Renal pelvis (tissue), 4 donors: ENCODE measurements around the gene KRTAP5-5. TPM values are rescaled to one million over a fixed set of nuclear protein-coding genes. Genes with fewer than 3 reads are reported as not detected.

Experiments
- DNase-seq: peaks from one replicate; pipeline ENCODE4 v3.0.0-alpha.2; 2013
- polyA plus RNA-seq, 3 donors: library from polyadenylated mRNA; unstranded; fragments of 120-200 nt; gene quantifications; one replicate each; pipeline ENCODE4 v1.2.1, GENCODE V29; 2013; ENCODE audit not compliant: insufficient read length in 3 of 3

KRTAP5-5 gene
- polyA plus RNA-seq, 3 donors = not detected

- no peak for DNase-seq
Measured at GRCh38 chr11:1676229-1676740, 46.7 kb downstream of the KRTAP5-5 start.

- no peak for DNase-seq
Measured at GRCh38 chr11:1679881-1680280, 50.3 kb downstream of the KRTAP5-5 start.

Other genes starting within 250 kb of the KRTAP5-5 start
- gene BRSK2, start 239.8 kb upstream of the KRTAP5-5 start, polyA plus RNA-seq = 1 to 10 TPM in 2 of 3 donors, under 1 TPM in 1; 0.98 to 1.2 (median 1.1) TPM
- 10 to 100 TPM; 33.0 to 34.8 (median 33.0) TPM for gene MOB2, start 143.0 kb upstream of the KRTAP5-5 start, polyA plus RNA-seq
- gene DUSP8, start 57.5 kb upstream of the KRTAP5-5 start, polyA plus RNA-seq = 1 to 10 TPM; 3.0 to 4.0 (median 3.6) TPM
- under 1 TPM; 0.13 to 0.64 (median 0.48) TPM for gene KRTAP5-1, start 44.5 kb upstream of the KRTAP5-5 start, polyA plus RNA-seq
- under 1 TPM in 2 of 3 donors, not detected in 1; 0.25 to 0.42 TPM for gene KRTAP5-2, start 31.5 kb upstream of the KRTAP5-5 start, polyA plus RNA-seq
- not detected for gene KRTAP5-3, start 21.3 kb upstream of the KRTAP5-5 start, polyA plus RNA-seq
- gene KRTAP5-4, start 7.6 kb upstream of the KRTAP5-5 start, polyA plus RNA-seq = not detected
- gene KRTAP5-6, start 67.4 kb downstream of the KRTAP5-5 start, polyA plus RNA-seq = not detected
- under 1 TPM; 0.19 to 0.34 (median 0.31) TPM for gene IFITM10, start 120.8 kb downstream of the KRTAP5-5 start, polyA plus RNA-seq
- 100 to 1,000 TPM; 226 to 268 (median 263) TPM for gene CTSD, start 134.2 kb downstream of the KRTAP5-5 start, polyA plus RNA-seq
- gene SYT8, start 205.2 kb downstream of the KRTAP5-5 start, polyA plus RNA-seq = under 1 TPM; 0.24 to 0.40 (median 0.34) TPM
- 1 to 10 TPM in 1 of 3 donors, under 1 TPM in 1, not detected in 1; 0.32 to 6.6 TPM for gene TNNI2, start 209.2 kb downstream of the KRTAP5-5 start, polyA plus RNA-seq
- gene LSP1, start 223.3 kb downstream of the KRTAP5-5 start, polyA plus RNA-seq = 1 to 10 TPM; 4.8 to 7.2 (median 6.4) TPM